HepG2 (cell line): ENCODE data around the gene SYNJ2. TPM values are rescaled to one million over a fixed set of nuclear protein-coding genes. Genes with fewer than 3 reads are reported as not detected.

Source experiments
- AHR ChIP-seq: IDR thresholded peaks from 2 replicates; pipeline ENCODE4 v1.6.1; 2018; ENCODE audit warnings: missing genetic modification reagents, missing compliant biosample characterization
- ARNT ChIP-seq: fragments of 450-650 bp; IDR thresholded peaks from 2 replicates; pipeline ENCODE4 v1.6.1; 2017
- ATF7 ChIP-seq, 2 experiments: fragments of 450-650 bp in 1 of 2; sonication (generic) in 1 of 2; formaldehyde crosslinking in 1 of 2; IDR thresholded peaks; 2 replicates each; pipeline versions ENCODE4 v1.4.0 to v1.6.1; 2016 to 2020; ENCODE audit warnings: antibody characterized with exemption in 1 of 2, mild to moderate bottlenecking in 1 of 2, missing genetic modification reagents in 1 of 2
- CHD2 ChIP-seq: IDR thresholded peaks from 2 replicates; pipeline ENCODE4 v1.6.1; 2011; ENCODE audit warnings: low read depth, low read length, improper control_type of control experiment
- CHD4 ChIP-seq: fragments of 200-600 bp; sonication (generic); IDR thresholded peaks from 2 replicates; pipeline ENCODE4 v1.7.0; 2017; ENCODE audit warnings: mild to moderate bottlenecking, low read length, borderline replicate concordance
- FIP1L1 ChIP-seq: fragments of 200-400 bp; formaldehyde crosslinking; IDR thresholded peaks from 2 replicates; pipeline ENCODE4 v1.6.1; 2018; ENCODE audit warnings: low read depth, mild to moderate bottlenecking, low read length, moderate library complexity, borderline replicate concordance; ENCODE audit not compliant: insufficient read depth
- FOXO1 ChIP-seq: sonication (generic); formaldehyde crosslinking; IDR thresholded peaks from 2 replicates; pipeline ENCODE4 v1.4.0; 2020; ENCODE audit warnings: missing genetic modification reagents
- GABPB1 ChIP-seq: IDR thresholded peaks from 2 replicates; pipeline ENCODE4 v1.6.1; 2016; ENCODE audit warnings: mild to moderate bottlenecking, missing genetic modification reagents, moderate library complexity, missing compliant biosample characterization
- HOXA3 ChIP-seq: sonication (generic); formaldehyde crosslinking; IDR thresholded peaks from 2 replicates; pipeline ENCODE4 v1.5.0; 2020; ENCODE audit warnings: missing genetic modification reagents
- MTF2 ChIP-seq: sonication (generic); formaldehyde crosslinking; IDR thresholded peaks from 2 replicates; pipeline ENCODE4 v1.5.0; 2020; ENCODE audit warnings: missing genetic modification reagents, borderline replicate concordance
- ONECUT2 ChIP-seq: sonication (generic); formaldehyde crosslinking; IDR thresholded peaks from 2 replicates; pipeline ENCODE4 v1.4.0; 2020; ENCODE audit warnings: missing genetic modification reagents
- RCOR2 ChIP-seq: IDR thresholded peaks from 2 replicates; pipeline ENCODE4 v1.6.1; 2016; ENCODE audit warnings: missing biosample characterization, missing genetic modification reagents
- SMARCC2 ChIP-seq: fragments of 450-650 bp; IDR thresholded peaks from 2 replicates; pipeline ENCODE4 v1.6.1; 2017; ENCODE audit warnings: antibody characterized with exemption, mild to moderate bottlenecking
- TEAD3 ChIP-seq: optimal IDR thresholded peaks from 2 replicates; pipeline ENCODE3; 2016; ENCODE audit warnings: borderline replicate concordance
- TRAFD1 ChIP-seq: sonication (generic); formaldehyde crosslinking; IDR thresholded peaks from 2 replicates; pipeline ENCODE4 v1.5.1; 2020; ENCODE audit warnings: missing genetic modification reagents, mild to moderate bottlenecking, borderline replicate concordance
- UBTF ChIP-seq: sonication (generic); formaldehyde crosslinking; IDR thresholded peaks from 2 replicates; pipeline ENCODE4 v1.4.0; 2020; ENCODE audit warnings: mild to moderate bottlenecking, missing genetic modification reagents
- XRCC5 ChIP-seq: fragments of 200-400 bp; formaldehyde crosslinking; optimal IDR thresholded peaks from 2 replicates; pipeline ENCODE3; 2017; ENCODE audit warnings: mild to moderate bottlenecking, low read length
- ZMYM2 ChIP-seq: sonication (generic); formaldehyde crosslinking; IDR thresholded peaks from 2 replicates; pipeline ENCODE4 v1.8.0; 2022; ENCODE audit warnings: mild to moderate bottlenecking, missing genetic modification reagents
- ZMYM3 ChIP-seq: sonication (generic); formaldehyde crosslinking; IDR thresholded peaks from 2 replicates; pipeline ENCODE4 v1.5.1; 2020; ENCODE audit warnings: mild to moderate bottlenecking, missing genetic modification reagents
- ZNF768 ChIP-seq: sonication (generic); formaldehyde crosslinking; IDR thresholded peaks from 2 replicates; pipeline ENCODE4 v1.4.0; 2020; ENCODE audit warnings: missing genetic modification reagents
- ZSCAN22 ChIP-seq: sonication (generic); formaldehyde crosslinking; IDR thresholded peaks from 2 replicates; pipeline ENCODE4 v1.4.0; 2020; ENCODE audit warnings: mild to moderate bottlenecking, missing genetic modification reagents
- ZSCAN9 ChIP-seq: IDR thresholded peaks from 2 replicates; pipeline ENCODE4 v1.6.1; 2016; ENCODE audit warnings: borderline replicate concordance
- polyA plus RNA-seq, 8 experiments: library from polyadenylated mRNA; depleted of rRNA in 3 of 8; stranded (reverse) in 7 of 8; unstranded in 1 of 8; fragments of >200 nt; fragmentation: Illumina TruSeq in 4 of 8; extraction: Trizol in 4 of 8; gene quantifications; 2 replicates each; pipeline versions ENCODE4 v1.2.1 to v1.2.3, GENCODE V29; 2011 to 2016; ENCODE audit warnings: low read depth in 4 of 8, missing spikeins in 1 of 8, mixed read lengths in 1 of 8; ENCODE audit not compliant: insufficient read depth in 1 of 8
- total RNA-seq, 5 experiments: library from RNA; depleted of rRNA; stranded (reverse); fragments of >200 nt; fragmentation: Illumina TruSeq; extraction: Trizol; gene quantifications; 2 replicates each; pipeline ENCODE4 v1.2.3, GENCODE V29; 2016; ENCODE audit warnings: low read depth in 1 of 5
- TF ChIP-seq, protein P1 (sequence below): IDR thresholded peaks from 2 replicates; pipeline ENCODE4 v1.6.1; 2018; ENCODE audit warnings: missing genetic modification reagents
- TF ChIP-seq, protein P2 (sequence below): sonication (generic); formaldehyde crosslinking; IDR thresholded peaks from 2 replicates; pipeline ENCODE4 v1.4.0; 2020; ENCODE audit warnings: missing genetic modification reagents

Gene SYNJ2
- total and polyA plus RNA-seq, 2 of the 13 experiments (the other 11 are each of a cell fraction or from before 2014, with no cell fraction given): 39.1 to 57.6 TPM

GRCh38 chr6:158008864-158009113 is 27.1 kb downstream of the SYNJ2 start (continued):
- no peak for TF ChIP-seq UBTF (CRISPR knock-in tag)
- no peak for TF ChIP-seq FIP1L1
- no peak for TF ChIP-seq ZSCAN9 (CRISPR knock-in tag)
- TF ChIP-seq TRAFD1 (CRISPR knock-in tag): no peak
- peak; percentile 47; the same call in 1 of the 2 replicates for TF ChIP-seq ZNF768 (CRISPR knock-in tag)
- TF ChIP-seq ZMYM2 (CRISPR knock-in tag): peak; percentile 73; the same call in 1 of the 2 replicates
- no peak for TF ChIP-seq ONECUT2 (CRISPR knock-in tag)
- TF ChIP-seq XRCC5: no peak
- peak; percentile 66; the same call in 1 of the 2 replicates for TF ChIP-seq CHD4
- no peak for TF ChIP-seq AHR
- TF ChIP-seq SMARCC2: no peak
- TF ChIP-seq GABPB1 (CRISPR knock-in tag): no peak; the same call in 1 of the 2 replicates
- TF ChIP-seq, protein P1, sequence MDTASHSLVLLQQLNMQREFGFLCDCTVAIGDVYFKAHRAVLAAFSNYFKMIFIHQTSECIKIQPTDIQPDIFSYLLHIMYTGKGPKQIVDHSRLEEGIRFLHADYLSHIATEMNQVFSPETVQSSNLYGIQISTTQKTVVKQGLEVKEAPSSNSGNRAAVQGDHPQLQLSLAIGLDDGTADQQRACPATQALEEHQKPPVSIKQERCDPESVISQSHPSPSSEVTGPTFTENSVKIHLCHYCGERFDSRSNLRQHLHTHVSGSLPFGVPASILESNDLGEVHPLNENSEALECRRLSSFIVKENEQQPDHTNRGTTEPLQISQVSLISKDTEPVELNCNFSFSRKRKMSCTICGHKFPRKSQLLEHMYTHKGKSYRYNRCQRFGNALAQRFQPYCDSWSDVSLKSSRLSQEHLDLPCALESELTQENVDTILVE (CRISPR knock-in tag): no peak
- no peak for TF ChIP-seq ATF7 (IDR thresholded peaks at IDR 0.05)
- no peak for TF ChIP-seq ATF7 (CRISPR knock-in tag; IDR thresholded peaks at IDR 0.05)
- no peak for TF ChIP-seq ARNT
- TF ChIP-seq, protein P2, sequence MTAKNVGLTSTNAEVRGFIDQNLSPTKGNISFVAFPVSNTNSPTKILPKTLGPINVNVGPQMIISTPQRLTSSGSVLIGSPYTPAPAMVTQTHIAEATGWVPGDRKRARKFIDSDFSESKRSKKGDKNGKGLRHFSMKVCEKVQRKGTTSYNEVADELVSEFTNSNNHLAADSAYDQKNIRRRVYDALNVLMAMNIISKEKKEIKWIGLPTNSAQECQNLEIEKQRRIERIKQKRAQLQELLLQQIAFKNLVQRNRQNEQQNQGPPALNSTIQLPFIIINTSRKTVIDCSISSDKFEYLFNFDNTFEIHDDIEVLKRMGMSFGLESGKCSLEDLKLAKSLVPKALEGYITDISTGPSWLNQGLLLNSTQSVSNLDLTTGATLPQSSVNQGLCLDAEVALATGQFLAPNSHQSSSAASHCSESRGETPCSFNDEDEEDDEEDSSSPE: no peak
- TF ChIP-seq RCOR2: peak; percentile 90
- no peak for TF ChIP-seq TEAD3 (CRISPR knock-in tag)
- TF ChIP-seq HOXA3 (CRISPR knock-in tag): no peak
- no peak for TF ChIP-seq FOXO1
- no peak for TF ChIP-seq MTF2
- no peak for TF ChIP-seq ZSCAN22 (CRISPR knock-in tag)
- TF ChIP-seq ZMYM3 (CRISPR knock-in tag): peak; percentile 99
- TF ChIP-seq CHD2: no peak
